ENCODE measurements around the gene MTM1. TPM values are rescaled to one million over a fixed set of nuclear protein-coding genes. Genes with fewer than 3 reads are reported as not detected.

MTM1 gene
- total RNA-seq, 1 experiment from 2014 or later: 6.4 TPM

GRCh38 chrX:150564838-150565237, 3.6 kb upstream of the MTM1 start:
- WGBS (ENCODE audit: extremely low coverage, insufficient read length, low lambda C conversion rate): no CpG with 5 or more reads among the region's 3 CpGs
- H3K9ac ChIP-seq (ENCODE audit: extremely low read depth, insufficient read length, low read length): no peak overlapping the region
- no peak overlapping the region for H3K4me2 ChIP-seq (ENCODE audit: insufficient read depth, insufficient read length, low read length)
- no peak overlapping the region for H4K91ac ChIP-seq (ENCODE audit: insufficient read length, low read depth, low read length)
- H2AK5ac ChIP-seq (ENCODE audit: insufficient read length, low read length): no peak overlapping the region
- no peaks in the 10 kb centered on the region for H4K20me1 ChIP-seq (ENCODE audit: control insufficient read depth, insufficient read depth, insufficient read length)
- no peak overlapping the region for H3T11ph ChIP-seq (ENCODE audit: low read length)
- DNase-seq: no peak
- no peak overlapping the region for H2BK5ac ChIP-seq (ENCODE audit: insufficient read length, low read length)
- H3K4me1 ChIP-seq (ENCODE audit: insufficient read depth, low read length): peaks cover 3% of the 10 kb centered on the region; the same call in 1 of the 2 replicates
- no peak overlapping the region for H2BK12ac ChIP-seq (ENCODE audit: insufficient read length, low read depth, low read length)
- H3K4ac ChIP-seq (ENCODE audit: low read depth, low read length): no peak overlapping the region
- no peaks in the 10 kb centered on the region for H3K27me3 ChIP-seq (ENCODE audit: insufficient read depth, low read length)
- peaks cover 3% of the 10 kb centered on the region for H3K79me1 ChIP-seq (ENCODE audit: insufficient read depth, low read depth, low read length, poor library complexity, severe bottlenecking)
- no peak overlapping the region for H2BK15ac ChIP-seq (ENCODE audit: low read depth, low read length)
- Mint-ChIP-seq H3K27ac (peak overlapping the region in 1 of 3 experiments; percentile 52; a peak in 2 of 7 replicates), H3K36me3 (ENCODE audit: insufficient read depth in 1 of 3, low read depth in 3 of 3) (peaks cover 0 to 8% (median 2%) of the 10 kb centered on the region in 3 experiments; a peak in 2 of 7 replicates), H3K4me1 (peaks cover 18 to 31% of the 10 kb centered on the region in 2 experiments), H3K4me3 (no peak overlapping the region), H3K27me3 (ENCODE audit: low read depth) (peaks cover 16% of the 10 kb centered on the region), H3K9me3 (peaks cover 66 to 71% of the 10 kb centered on the region in 2 experiments)
- H4K5ac ChIP-seq (ENCODE audit: insufficient read length, low read depth, low read length): no peak overlapping the region
- H2BK20ac ChIP-seq (ENCODE audit: low read depth, low read length, poor library complexity, severe bottlenecking): no peak overlapping the region
- peaks cover 5% of the 10 kb centered on the region for H3K23me2 ChIP-seq (ENCODE audit: insufficient read length, low read depth, low read length, poor library complexity, severe bottlenecking)
- H2BK120ac ChIP-seq (ENCODE audit: low read depth, low read length, poor library complexity, severe bottlenecking): no peak overlapping the region
- no peak overlapping the region for H3K14ac ChIP-seq (ENCODE audit: insufficient read depth, low read length)
- H3K27ac ChIP-seq (ENCODE audit: insufficient read length, low read depth, low read length): no peak overlapping the region
- H4K8ac ChIP-seq (replicated peaks; ENCODE audit: insufficient read length, low read depth, low read length): no peak overlapping the region
- no peak overlapping the region for H2AFZ ChIP-seq (ENCODE audit: low read length)
- no peak overlapping the region for H3K23ac ChIP-seq (ENCODE audit: insufficient read length, low read depth, low read length)
- H3K9me3 ChIP-seq (ENCODE audit: control insufficient read depth, low read depth, low read length): no peaks in the 10 kb centered on the region
- no peak overlapping the region for H3K56ac ChIP-seq (ENCODE audit: insufficient read length, low read depth, low read length)
- no peak for TF ChIP-seq CTCF (conservative IDR thresholded peaks at IDR 0.05)
- H3K79me2 ChIP-seq (ENCODE audit: insufficient read depth, low read length): no peaks in the 10 kb centered on the region
- H3K18ac ChIP-seq (ENCODE audit: insufficient read length, low read depth, low read length): no peak overlapping the region

Data from H9 (cell line).